ENCODE measurements around the gene BARHL1.

BARHL1 gene

GRCh38 chr9:132588098-132588497 lies 5.7 kb downstream of the BARHL1 start:
- POLR2A ChIA-PET (ENCODE audit: low non-redundant PET) = no interaction called here
- DNase-seq (ENCODE audit: low spot score) = no peak
- CTCF ChIA-PET = interaction anchor here (0.6 kb wide), 1 partner anchor 26 kb away, joined by 4 read pairs; no protein-coding TSS in a partner anchor
- no peak for TF ChIP-seq CTCF (conservative IDR thresholded peaks at IDR 0.05; ENCODE audit: low read depth)
- H3K27ac ChIP-seq = no peak overlapping the region

GRCh38 chr9:132588501-132589147 lies 6.2 kb downstream of the BARHL1 start:
- H3K27ac ChIP-seq = no peak overlapping the region
- no peak for DNase-seq (ENCODE audit: low spot score)
- TF ChIP-seq CTCF (conservative IDR thresholded peaks at IDR 0.05; ENCODE audit: low read depth) = no peak
- CTCF ChIA-PET = interaction anchor here (0.6 to 0.7 kb wide), 3 partner anchors 17 to 27 kb away, joined by 3 to 5 read pairs (median 4); no protein-coding TSS in a partner anchor
- POLR2A ChIA-PET (ENCODE audit: low non-redundant PET) = no interaction called here

GRCh38 chr9:132589148-132590036 lies 7.0 kb downstream of the BARHL1 start:
- H3K27ac ChIP-seq = no peak overlapping the region
- DNase-seq (ENCODE audit: low spot score) = no peak
- POLR2A ChIA-PET (ENCODE audit: low non-redundant PET) = no interaction called here
- CTCF ChIA-PET = interaction anchor here (0.6 to 1.0 kb wide), 4 partner anchors 12 to 411 kb away, joined by 3 to 5 read pairs (median 3); no protein-coding TSS in a partner anchor
- TF ChIP-seq CTCF (conservative IDR thresholded peaks at IDR 0.05; ENCODE audit: low read depth) = no peak

- CTCF ChIA-PET = interaction anchor here (0.6 to 1.0 kb wide), 2 partner anchors 11 to 410 kb away, joined by 3 read pairs; no protein-coding TSS in a partner anchor
These were observed 7.6 kb downstream of the BARHL1 start for GRCh38 chr9:132590037-132590317.

GRCh38 chr9:132590318-132591182 lies 8.1 kb downstream of the BARHL1 start:
- no peak for DNase-seq (ENCODE audit: low spot score)
- POLR2A ChIA-PET (ENCODE audit: low non-redundant PET) = no interaction called here
- no peak overlapping the region for H3K27ac ChIP-seq
- no peak for TF ChIP-seq CTCF (conservative IDR thresholded peaks at IDR 0.05; ENCODE audit: low read depth)
- CTCF ChIA-PET = interaction anchor here (0.6 to 1.0 kb wide), 2 partner anchors 11 to 410 kb away, joined by 3 read pairs; no protein-coding TSS in a partner anchor

More at GRCh38 chr9:132590037-132590317, 7.6 kb downstream of the BARHL1 start:
- no peak for DNase-seq (ENCODE audit: low spot score)
- POLR2A ChIA-PET (ENCODE audit: low non-redundant PET) = no interaction called here
- no peak for TF ChIP-seq CTCF (conservative IDR thresholded peaks at IDR 0.05; ENCODE audit: low read depth)
- no peak overlapping the region for H3K27ac ChIP-seq

- ChIA-PET CTCF (no interaction called here), POLR2A (ENCODE audit: low non-redundant PET) (no interaction called here)
- no peak for TF ChIP-seq CTCF (conservative IDR thresholded peaks at IDR 0.05; ENCODE audit: low read depth)
- no peak for DNase-seq (ENCODE audit: low spot score)
- H3K27ac ChIP-seq = no peak overlapping the region
These were observed 8.8 kb downstream of the BARHL1 start for GRCh38 chr9:132591244-132591643.
